GM23248 (cell line): ENCODE measurements around the gene SPPL2C.

Source experiments
- EZH2 ChIP-seq: fragments of 200-600 bp; sonication (generic); IDR thresholded peaks from 2 replicates; pipeline ENCODE4 v1.6.1; 2018; ENCODE audit warnings: antibody characterized with exemption, mild to moderate bottlenecking; ENCODE audit not compliant: insufficient read depth, poor library complexity, severe bottlenecking
- EZH2phosphoT487 ChIP-seq: fragments of 200-600 bp; sonication (generic); IDR thresholded peaks from 2 replicates; pipeline ENCODE4 v1.6.1; 2018; ENCODE audit warnings: antibody characterized with exemption, moderate library complexity, mild to moderate bottlenecking, low read depth; ENCODE audit not compliant: insufficient read depth

DNA sequence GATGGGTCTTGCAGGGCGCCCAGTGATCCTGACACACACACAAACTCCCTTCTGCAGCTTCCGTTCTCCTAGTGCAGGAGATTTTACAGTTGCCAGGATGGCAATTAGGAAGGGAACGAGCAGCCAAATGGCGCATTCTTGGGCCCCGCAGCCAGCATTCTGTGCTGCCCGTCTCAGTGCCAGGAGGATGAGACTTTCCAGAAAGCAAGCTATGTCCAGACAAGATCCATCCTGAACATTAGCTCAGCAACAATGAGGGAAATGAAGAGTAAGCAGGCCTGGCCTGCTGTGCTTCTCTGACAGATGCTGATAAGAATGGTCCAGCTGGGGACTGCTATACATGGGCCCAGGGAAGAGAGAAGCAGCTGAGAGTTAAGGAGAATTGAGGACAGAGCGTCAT is 16.5 kb downstream of the SPPL2C start:
- TF ChIP-seq EZH2 (no peak), EZH2phosphoT487 (no peak)
